Neuronal stem cell (in vitro differentiated cells): Measurements from ENCODE around the gene MAP4K3.

Experiments used
- DNase-seq: peaks from one replicate; pipeline ENCODE4 v3.0.0-alpha.2; 2013; ENCODE audit warnings: low spot score
- H2AFZ ChIP-seq: one replicate; pipeline ENCODE4 v1.6.1; 2013; ENCODE audit warnings: mild to moderate bottlenecking, low read length, inconsistent platforms
- H2AK5ac ChIP-seq: 2 replicates; pipeline ENCODE4 v1.6.1; 2013; ENCODE audit warnings: low read depth, mild to moderate bottlenecking, inconsistent platforms, low read length, moderate library complexity, mixed read lengths
- H2BK120ac ChIP-seq: 2 replicates; pipeline ENCODE4 v1.6.1; 2013; ENCODE audit warnings: low read depth, mild to moderate bottlenecking, inconsistent platforms, low read length, moderate library complexity, mixed read lengths
- H2BK12ac ChIP-seq: one replicate; pipeline ENCODE4 v1.6.1; 2013; ENCODE audit warnings: low read length, inconsistent platforms
- H2BK15ac ChIP-seq: 2 replicates; pipeline ENCODE4 v1.6.1; 2013; ENCODE audit warnings: mild to moderate bottlenecking, low read length, inconsistent platforms, mixed read lengths
- H2BK5ac ChIP-seq: one replicate; pipeline ENCODE4 v1.6.1; 2013; ENCODE audit warnings: inconsistent platforms, mild to moderate bottlenecking, low read length, moderate library complexity
- H3K14ac ChIP-seq: one replicate; pipeline ENCODE4 v1.6.1; 2013; ENCODE audit warnings: low read length, inconsistent platforms
- H3K18ac ChIP-seq: 2 replicates; pipeline ENCODE4 v1.6.1; 2013; ENCODE audit warnings: low read length, inconsistent platforms
- H3K23ac ChIP-seq: 2 replicates; pipeline ENCODE4 v1.6.1; 2013; ENCODE audit warnings: low read depth, mild to moderate bottlenecking, mixed read lengths, low read length, inconsistent platforms; ENCODE audit not compliant: poor library complexity
- H3K27ac ChIP-seq: replicated peaks from 3 replicates; pipeline ENCODE4 v1.5.1; 2013; ENCODE audit warnings: low read length, inconsistent platforms
- H3K27me3 ChIP-seq, 3 experiments: 2 replicates each; pipeline ENCODE4 v1.6.1; 2013; ENCODE audit warnings: low read length in 3 of 3, mild to moderate bottlenecking in 2 of 3, inconsistent platforms in 1 of 3, low read depth in 1 of 3, mixed read lengths in 1 of 3, moderate library complexity in 1 of 3; ENCODE audit not compliant: control insufficient read depth in 3 of 3, insufficient read depth in 3 of 3
- H3K36me3 ChIP-seq, 2 donors: replicated peaks in 1 of 2; 2 replicates each; pipeline ENCODE4 v1.6.1; 2013; ENCODE audit warnings: low read length in 2 of 2; ENCODE audit not compliant: control insufficient read depth in 2 of 2, insufficient read depth in 2 of 2
- H3K4ac ChIP-seq: 2 replicates; pipeline ENCODE4 v1.6.1; 2013; ENCODE audit warnings: inconsistent platforms, mild to moderate bottlenecking, low read length, moderate library complexity
- H3K4me1 ChIP-seq, 2 donors: 1 replicate in 1 of 2; 2 replicates in 1 of 2; pipeline ENCODE4 v1.6.1; 2013; ENCODE audit warnings: low read length in 2 of 2, low read depth in 1 of 2; ENCODE audit not compliant: control insufficient read depth in 2 of 2, insufficient read depth in 1 of 2
- H3K4me2 ChIP-seq: one replicate; pipeline ENCODE4 v1.6.1; 2013; ENCODE audit warnings: mild to moderate bottlenecking, low read length, inconsistent platforms; ENCODE audit not compliant: insufficient read depth, poor library complexity, severe bottlenecking
- H3K4me3 ChIP-seq, 2 donors: 2 replicates each; pipeline ENCODE4 v1.5.1; 2013; ENCODE audit warnings: low read length in 2 of 2, mild to moderate bottlenecking in 2 of 2, inconsistent platforms in 1 of 2, moderate library complexity in 1 of 2
- H3K79me1 ChIP-seq: one replicate; pipeline ENCODE4 v1.6.1; 2013; ENCODE audit warnings: low read depth, mild to moderate bottlenecking, inconsistent platforms, low read length, moderate library complexity
- H3K9ac ChIP-seq: one replicate; pipeline ENCODE4 v1.6.1; 2013; ENCODE audit warnings: mild to moderate bottlenecking, low read depth, low read length, inconsistent platforms; ENCODE audit not compliant: poor library complexity
- H3K9me3 ChIP-seq, 2 donors: replicated peaks in 1 of 2; 2 replicates each; pipeline versions ENCODE3 to v1.6.1; 2013; ENCODE audit warnings: low read length in 2 of 2, mild to moderate bottlenecking in 2 of 2, inconsistent platforms in 1 of 2, low read depth in 1 of 2, mixed read lengths in 1 of 2, moderate library complexity in 1 of 2; ENCODE audit not compliant: control insufficient read depth in 2 of 2, insufficient read depth in 1 of 2
- H4K8ac ChIP-seq: one replicate; pipeline ENCODE4 v1.6.1; 2013; ENCODE audit warnings: low read depth, mild to moderate bottlenecking, inconsistent platforms, low read length, moderate library complexity
- H4K91ac ChIP-seq: one replicate; pipeline ENCODE4 v1.6.1; 2013; ENCODE audit warnings: low read length, low read depth, mild to moderate bottlenecking, inconsistent platforms; ENCODE audit not compliant: poor library complexity
- WGBS, 2 donors: extraction: QIAGEN DNeasy Blood & Tissue Kit; methylation state at CpG; one replicate each; pipeline ENCODE4 v1.1.7; 2013; ENCODE audit warnings: missing lambda C conversion rate in 2 of 2, mixed read lengths in 1 of 2; ENCODE audit not compliant: insufficient read length in 2 of 2, insufficient replicate concordance in 1 of 2; ENCODE audit errors: extremely low coverage in 2 of 2; 5-methylcytosine and 5-hydroxymethylcytosine counted together

The MAP4K3 gene

GRCh38 chr2:39452396-39452795, 15.3 kb upstream of the MAP4K3 start:
- Histone ChIP-seq H4K91ac (no peak overlapping the region), H3K27ac (no peak overlapping the region), H2BK12ac (no peak overlapping the region), H3K4me2 (no peak overlapping the region), H3K4me3 (no peak overlapping the region), H3K79me1 (no peaks in the 10 kb centered on the region), H3K27me3 (no peaks in the 10 kb centered on the region), H3K4ac (no peak overlapping the region), H3K36me3 (peaks cover 0 to 25% of the 10 kb centered on the region in 2 donors), H2AK5ac (no peak overlapping the region), H3K14ac (no peak overlapping the region), H3K4me1 (no peaks in the 10 kb centered on the region), H3K23ac (no peak overlapping the region), H3K9ac (no peak overlapping the region), H3K18ac (no peak overlapping the region), H2BK5ac (no peak overlapping the region), H2AFZ (no peak overlapping the region), H4K8ac (no peak overlapping the region), H3K9me3 (peaks cover 0 to 4% of the 10 kb centered on the region in 2 donors), H2BK120ac (no peak overlapping the region), H2BK15ac (no peak overlapping the region)
- no CpG with 5 or more reads among the region's 5 CpGs for WGBS, 2 donors
- DNase-seq, result no peak

DNA sequence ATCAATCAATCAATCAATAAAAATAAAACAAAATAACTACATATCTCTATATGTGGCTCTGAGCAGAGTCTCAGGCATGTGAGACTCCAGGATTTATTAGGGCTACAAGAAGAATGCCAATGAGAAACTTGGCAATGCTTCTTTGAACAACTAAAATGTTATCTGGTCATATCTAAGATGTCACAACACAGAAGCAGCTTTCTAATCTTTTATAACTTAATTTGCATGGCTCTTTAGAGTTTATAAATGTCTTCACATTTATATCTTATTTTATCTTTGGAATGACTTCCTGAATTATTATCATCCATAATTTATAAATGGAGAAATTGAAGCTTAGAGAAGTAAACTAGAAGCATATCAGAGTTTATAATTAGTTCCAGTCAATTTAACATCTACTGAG, 14.9 kb upstream of the MAP4K3 start:
- peaks cover 0 to 25% of the 10 kb centered on the region in 2 donors for H3K36me3 ChIP-seq
- H3K79me1 ChIP-seq, result no peaks in the 10 kb centered on the region
- H3K9ac ChIP-seq, result no peak overlapping the region
- no peak overlapping the region for H3K23ac ChIP-seq
- H2AFZ ChIP-seq, result no peak overlapping the region
- no peaks in the 10 kb centered on the region for H3K27me3 ChIP-seq
- no peak overlapping the region for H2AK5ac ChIP-seq
- no peak overlapping the region for H3K4ac ChIP-seq
- no peak overlapping the region for H3K14ac ChIP-seq
- H2BK12ac ChIP-seq, result no peak overlapping the region
- no peak overlapping the region for H3K18ac ChIP-seq
- H3K27ac ChIP-seq, result no peak overlapping the region
- no peak overlapping the region for H4K91ac ChIP-seq
- H3K4me2 ChIP-seq, result no peak overlapping the region
- no peak overlapping the region for H2BK15ac ChIP-seq
- no peak for DNase-seq
- H3K4me1 ChIP-seq, result no peaks in the 10 kb centered on the region
- no peak overlapping the region for H2BK120ac ChIP-seq
- H3K9me3 ChIP-seq, result peaks cover 0 to 4% of the 10 kb centered on the region in 2 donors
- H2BK5ac ChIP-seq, result no peak overlapping the region
- no peak overlapping the region for H3K4me3 ChIP-seq
- H4K8ac ChIP-seq, result no peak overlapping the region

- no peaks in the 10 kb centered on the region for H3K79me1 ChIP-seq
- H2AFZ ChIP-seq, result no peak overlapping the region
- H2BK12ac ChIP-seq, result no peak overlapping the region
- H3K4me2 ChIP-seq, result no peak overlapping the region
- H3K4me1 ChIP-seq, result no peaks in the 10 kb centered on the region
- no peak overlapping the region for H3K23ac ChIP-seq
- H2BK120ac ChIP-seq, result no peak overlapping the region
- H2BK15ac ChIP-seq, result no peak overlapping the region
- H2AK5ac ChIP-seq, result no peak overlapping the region
- H3K27me3 ChIP-seq, result no peaks in the 10 kb centered on the region
- no CpG with 5 or more reads among the region's 3 CpGs for WGBS, 2 donors
- no peak overlapping the region for H4K91ac ChIP-seq
- no peak overlapping the region for H3K4ac ChIP-seq
- no peak overlapping the region for H3K27ac ChIP-seq
- no peak overlapping the region for H4K8ac ChIP-seq
- no peak overlapping the region for H2BK5ac ChIP-seq
- no peak overlapping the region for H3K14ac ChIP-seq
- no peak for DNase-seq
- H3K9me3 ChIP-seq, result peaks cover 0 to 16% of the 10 kb centered on the region in 2 donors
- H3K18ac ChIP-seq, result no peak overlapping the region
- peaks cover 0 to 32% of the 10 kb centered on the region in 2 donors for H3K36me3 ChIP-seq
- H3K4me3 ChIP-seq, result no peak overlapping the region
- H3K9ac ChIP-seq, result no peak overlapping the region
Observed at GRCh38 chr2:39448169-39448502, 11.1 kb upstream of the MAP4K3 start.

GRCh38 chr2:39447266-39448168, 10.4 kb upstream of the MAP4K3 start:
- Histone ChIP-seq H2BK12ac (no peak overlapping the region), H2BK15ac (no peak overlapping the region), H3K23ac (no peak overlapping the region), H3K18ac (no peak overlapping the region), H4K91ac (no peak overlapping the region), H3K9ac (no peak overlapping the region), H3K27me3 (no peaks in the 10 kb centered on the region), H4K8ac (no peak overlapping the region), H2AK5ac (no peak overlapping the region), H2BK5ac (no peak overlapping the region), H3K14ac (no peak overlapping the region), H3K27ac (no peak overlapping the region), H2AFZ (no peak overlapping the region), H3K4ac (no peak overlapping the region), H3K79me1 (no peaks in the 10 kb centered on the region), H2BK120ac (no peak overlapping the region), H3K36me3 (peaks cover 0 to 35% of the 10 kb centered on the region in 2 donors), H3K4me2 (no peak overlapping the region), H3K4me3 (no peak overlapping the region), H3K4me1 (no peaks in the 10 kb centered on the region), H3K9me3 (peaks cover 0 to 20% of the 10 kb centered on the region in 2 donors)
- DNase-seq, result no peak
- WGBS, 2 donors, result no CpG with 5 or more reads among the region's 6 CpGs
